ENCODE results near the gene ENOX2. TPM values are rescaled to one million over a fixed set of nuclear protein-coding genes. Genes with fewer than 3 reads are reported as not detected.

ENOX2 gene
- total RNA-seq, 1 experiment from 2014 or later, result 12.9 TPM

DNA sequence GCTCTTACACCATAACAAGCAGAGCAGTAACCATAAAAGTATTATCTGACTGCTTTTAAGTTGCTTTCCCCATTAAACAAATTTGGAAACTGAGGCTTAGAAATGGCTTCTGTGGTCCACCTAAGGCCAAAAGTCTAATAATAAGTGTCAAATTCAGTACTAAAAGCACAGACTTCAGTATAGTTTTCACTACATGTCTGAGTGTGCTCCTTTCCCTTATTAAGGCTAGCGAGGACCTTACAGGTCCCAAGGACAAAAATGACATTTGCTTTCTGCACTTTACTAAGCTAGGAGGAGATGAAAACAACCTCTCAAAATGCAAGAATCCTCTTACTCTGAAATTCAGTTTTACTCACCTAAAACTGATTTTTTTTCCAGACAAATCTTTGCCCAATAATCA lies 127.2 kb downstream of the ENOX2 start:
- no peak for ATAC-seq
- H2AFZ ChIP-seq (ENCODE audit: low read depth, low read length, poor library complexity, severe bottlenecking), result no peak overlapping the region
- H3K36me3 ChIP-seq (ENCODE audit: control insufficient read depth in 1 of 2, insufficient read depth in 2 of 2, low read length in 2 of 2), result no peaks in the 10 kb centered on the region
- no peaks in the 10 kb centered on the region for H3K79me2 ChIP-seq (ENCODE audit: insufficient read depth, low read length)
- H3K9me3 ChIP-seq (ENCODE audit: control insufficient read depth in 1 of 2, insufficient read depth in 1 of 2, low read depth in 1 of 2, low read length in 2 of 2), result no peaks in the 10 kb centered on the region
- BruUV-seq (replicated peaks), result no TSS peak
- ChIA-PET RAD21 (ENCODE audit: low non-redundant PET in 1 of 2, low total read pairs in 2 of 2, uncharacterized antibody in 2 of 2, unreplicated experiment in 2 of 2) (no interaction called here), POLR2A (no interaction called here), CTCF (no interaction called here)
- H3K9me2 ChIP-seq (ENCODE audit: insufficient read depth), result no peaks in the 10 kb centered on the region
- no peak overlapping the region for H3K4me2 ChIP-seq (ENCODE audit: low read length)
- no peaks in the 10 kb centered on the region for H4K20me1 ChIP-seq (ENCODE audit: insufficient read depth)
- peaks cover 2 to 20% of the 10 kb centered on the region in 2 experiments for H3K4me1 ChIP-seq (ENCODE audit: control insufficient read depth in 1 of 2, insufficient read depth in 2 of 2, low read length in 2 of 2)
- intact Hi-C loops (cut with micrococcal nuclease), result no loop called here
- DNase-seq (ENCODE audit: low read depth, low spot score), result no peak
- H3K9ac ChIP-seq (ENCODE audit: low read length), result no peak overlapping the region
- H3K27ac ChIP-seq (ENCODE audit: low read depth, low read length), result no peak overlapping the region
- no peaks in the 10 kb centered on the region for H3K27me3 ChIP-seq (ENCODE audit: insufficient read depth, low read length)
- no peak for TF ChIP-seq POLR2A (IDR thresholded peaks at IDR 0.05; ENCODE audit: borderline replicate concordance, extremely low read depth, insufficient read depth, insufficient read length)
- no peak for TF ChIP-seq TCF7L2 (IDR thresholded peaks at IDR 0.05; ENCODE audit: borderline replicate concordance, extremely low read depth, insufficient read depth, insufficient read length)
- TF ChIP-seq CEBPB (IDR thresholded peaks at IDR 0.05; ENCODE audit: low read depth), result no peak
- TF ChIP-seq POLR2AphosphoS5 (IDR thresholded peaks at IDR 0.05; ENCODE audit: low read depth, low read length), result no peak
- TF ChIP-seq EZH2 (IDR thresholded peaks at IDR 0.05), result no peak
- no peak overlapping the region for H3K4me3 ChIP-seq (replicated peaks in 1 of 2; ENCODE audit: low read depth in 1 of 2, low read length in 2 of 2)

DNA sequence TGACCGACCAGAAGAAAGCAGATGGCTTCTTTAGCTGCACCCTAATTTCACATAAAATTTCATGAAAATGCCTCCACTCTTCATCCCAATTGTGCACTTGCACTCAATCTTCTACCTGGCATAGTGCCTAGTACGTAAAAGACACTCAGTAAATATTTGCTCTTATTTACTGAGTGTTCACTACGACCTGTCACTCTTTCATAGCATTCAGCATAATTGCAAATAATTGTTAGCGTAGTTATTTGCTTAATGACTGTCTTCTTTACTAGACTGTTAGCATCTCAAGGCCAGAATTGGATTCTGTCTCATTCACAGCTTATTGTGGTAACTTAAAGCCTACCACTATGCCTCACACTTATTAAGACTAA lies 130.2 kb downstream of the ENOX2 start:
- no peak for DNase-seq (ENCODE audit: low read depth, low spot score)
- CTCF ChIA-PET, result no interaction called here
- TF ChIP-seq EGR1 (IDR thresholded peaks at IDR 0.05; ENCODE audit: low read depth) (no peak), RAD21 (IDR thresholded peaks at IDR 0.05; ENCODE audit: low read depth) (no peak), EZH2 (IDR thresholded peaks at IDR 0.05) (no peak), YY1 (IDR thresholded peaks at IDR 0.05; ENCODE audit: extremely low read depth, insufficient replicate concordance, low read depth, low read length) (no peak), TCF7L2 (IDR thresholded peaks at IDR 0.05; ENCODE audit: borderline replicate concordance, extremely low read depth, insufficient read depth, insufficient read length) (no peak), SRF (IDR thresholded peaks at IDR 0.05; ENCODE audit: low read depth) (no peak), SP1 (IDR thresholded peaks at IDR 0.05; ENCODE audit: low read depth) (no peak), FOSL1 (IDR thresholded peaks at IDR 0.05; ENCODE audit: low read depth) (no peak), JUND (IDR thresholded peaks at IDR 0.05) (no peak), ELF1 (IDR thresholded peaks at IDR 0.05; ENCODE audit: borderline replicate concordance, low read depth) (no peak), CBX3 (IDR thresholded peaks at IDR 0.05; ENCODE audit: low read depth) (no peak), EZH2phosphoT487 (IDR thresholded peaks at IDR 0.05; ENCODE audit: borderline replicate concordance) (no peak), ZNF274 (IDR thresholded peaks at IDR 0.05; ENCODE audit: low read depth, low read length) (no peak), POLR2A (IDR thresholded peaks at IDR 0.05; ENCODE audit: borderline replicate concordance, extremely low read depth, insufficient read depth, insufficient read length) (no peak)
- TF ChIP-seq, protein P1, sequence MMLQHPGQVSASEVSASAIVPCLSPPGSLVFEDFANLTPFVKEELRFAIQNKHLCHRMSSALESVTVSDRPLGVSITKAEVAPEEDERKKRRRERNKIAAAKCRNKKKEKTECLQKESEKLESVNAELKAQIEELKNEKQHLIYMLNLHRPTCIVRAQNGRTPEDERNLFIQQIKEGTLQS (IDR thresholded peaks at IDR 0.05), result no peak
- TF ChIP-seq, protein P2, sequence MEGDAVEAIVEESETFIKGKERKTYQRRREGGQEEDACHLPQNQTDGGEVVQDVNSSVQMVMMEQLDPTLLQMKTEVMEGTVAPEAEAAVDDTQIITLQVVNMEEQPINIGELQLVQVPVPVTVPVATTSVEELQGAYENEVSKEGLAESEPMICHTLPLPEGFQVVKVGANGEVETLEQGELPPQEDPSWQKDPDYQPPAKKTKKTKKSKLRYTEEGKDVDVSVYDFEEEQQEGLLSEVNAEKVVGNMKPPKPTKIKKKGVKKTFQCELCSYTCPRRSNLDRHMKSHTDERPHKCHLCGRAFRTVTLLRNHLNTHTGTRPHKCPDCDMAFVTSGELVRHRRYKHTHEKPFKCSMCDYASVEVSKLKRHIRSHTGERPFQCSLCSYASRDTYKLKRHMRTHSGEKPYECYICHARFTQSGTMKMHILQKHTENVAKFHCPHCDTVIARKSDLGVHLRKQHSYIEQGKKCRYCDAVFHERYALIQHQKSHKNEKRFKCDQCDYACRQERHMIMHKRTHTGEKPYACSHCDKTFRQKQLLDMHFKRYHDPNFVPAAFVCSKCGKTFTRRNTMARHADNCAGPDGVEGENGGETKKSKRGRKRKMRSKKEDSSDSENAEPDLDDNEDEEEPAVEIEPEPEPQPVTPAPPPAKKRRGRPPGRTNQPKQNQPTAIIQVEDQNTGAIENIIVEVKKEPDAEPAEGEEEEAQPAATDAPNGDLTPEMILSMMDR (IDR thresholded peaks at IDR 0.05 in 2 of 3, conservative IDR thresholded peaks at IDR 0.05 in 1 of 3; ENCODE audit: borderline replicate concordance in 1 of 3, insufficient read depth in 1 of 3, low read depth in 2 of 3, low read length in 2 of 3), result no peak
- TF ChIP-seq, protein P3, sequence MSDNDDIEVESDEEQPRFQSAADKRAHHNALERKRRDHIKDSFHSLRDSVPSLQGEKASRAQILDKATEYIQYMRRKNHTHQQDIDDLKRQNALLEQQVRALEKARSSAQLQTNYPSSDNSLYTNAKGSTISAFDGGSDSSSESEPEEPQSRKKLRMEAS (IDR thresholded peaks at IDR 0.05), result no peak

More for the DNA sequence above, 130.2 kb downstream of the ENOX2 start:
- H3K79me2 ChIP-seq (ENCODE audit: insufficient read depth, low read length), result no peaks in the 10 kb centered on the region
- H3K4me3 ChIP-seq (replicated peaks in 1 of 2; ENCODE audit: low read depth in 1 of 2, low read length in 2 of 2), result no peak overlapping the region
- intact Hi-C loops (cut with micrococcal nuclease), result no loop called here
- ChIA-PET RAD21 (ENCODE audit: low non-redundant PET in 1 of 2, low total read pairs in 2 of 2, uncharacterized antibody in 2 of 2, unreplicated experiment in 2 of 2) (no interaction called here), POLR2A (no interaction called here)
- H3K9me2 ChIP-seq (ENCODE audit: insufficient read depth), result no peaks in the 10 kb centered on the region
- H3K9ac ChIP-seq (ENCODE audit: low read length), result no peak overlapping the region
- H3K27ac ChIP-seq (ENCODE audit: low read depth, low read length), result no peak overlapping the region
- peak overlapping the region; percentile 21; the same call in 1 of the 2 replicates for H3K4me2 ChIP-seq (ENCODE audit: low read length)
- H3K27me3 ChIP-seq (ENCODE audit: insufficient read depth, low read length), result no peaks in the 10 kb centered on the region
- no peak for ATAC-seq
- no TSS peak for BruUV-seq (replicated peaks)
- H2AFZ ChIP-seq (ENCODE audit: low read depth, low read length, poor library complexity, severe bottlenecking), result no peak overlapping the region
- peaks cover 3 to 30% of the 10 kb centered on the region in 2 experiments for H3K4me1 ChIP-seq (ENCODE audit: control insufficient read depth in 1 of 2, insufficient read depth in 2 of 2, low read length in 2 of 2)
- H3K9me3 ChIP-seq (ENCODE audit: control insufficient read depth in 1 of 2, insufficient read depth in 1 of 2, low read depth in 1 of 2, low read length in 2 of 2), result no peaks in the 10 kb centered on the region
- no peaks in the 10 kb centered on the region for H4K20me1 ChIP-seq (ENCODE audit: insufficient read depth)
- no peaks in the 10 kb centered on the region for H3K36me3 ChIP-seq (ENCODE audit: control insufficient read depth in 1 of 2, insufficient read depth in 2 of 2, low read length in 2 of 2)

Data from HCT116 (cell line).